ENCODE measurements around the gene TCF12.

TCF12 gene

GRCh38 chr15:57283774-57284503 lies 365.5 kb downstream of the TCF12 start:
- in situ Hi-C loops (cut with HindIII; ENCODE audit: low sequenced_read_pairs): loop anchor here (25.0 kb wide), 1 partner anchor 797 kb away; no protein-coding TSS in a partner anchor

DNA sequence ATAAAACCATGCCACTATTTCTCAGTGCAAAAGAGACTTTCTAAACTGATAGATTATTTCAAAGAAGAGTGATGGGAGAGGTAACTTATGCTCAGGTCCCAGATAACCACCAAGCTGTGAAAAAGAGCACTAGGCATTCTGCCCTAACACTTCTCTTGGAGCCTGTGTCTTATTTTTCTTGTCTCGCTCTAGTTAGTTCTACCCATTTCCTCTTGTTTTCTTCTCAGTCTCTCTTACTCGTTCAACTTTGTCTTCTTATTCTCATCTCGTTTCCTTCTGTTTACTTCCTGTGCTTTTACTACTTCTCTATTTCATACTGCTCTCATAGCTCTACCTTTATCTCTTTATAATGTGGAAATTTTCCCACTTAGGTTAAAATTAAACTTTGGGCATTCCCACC lies 366.1 kb downstream of the TCF12 start:
- in situ Hi-C loops (cut with HindIII; ENCODE audit: low sequenced_read_pairs): loop anchor here (25.0 kb wide), 1 partner anchor 797 kb away; no protein-coding TSS in a partner anchor

GRCh38 chr15:57285386-57285785 lies 366.9 kb downstream of the TCF12 start:
- in situ Hi-C loops (cut with HindIII; ENCODE audit: low sequenced_read_pairs): loop anchor here (25.0 kb wide), 1 partner anchor 798 kb away; no protein-coding TSS in a partner anchor

DNA sequence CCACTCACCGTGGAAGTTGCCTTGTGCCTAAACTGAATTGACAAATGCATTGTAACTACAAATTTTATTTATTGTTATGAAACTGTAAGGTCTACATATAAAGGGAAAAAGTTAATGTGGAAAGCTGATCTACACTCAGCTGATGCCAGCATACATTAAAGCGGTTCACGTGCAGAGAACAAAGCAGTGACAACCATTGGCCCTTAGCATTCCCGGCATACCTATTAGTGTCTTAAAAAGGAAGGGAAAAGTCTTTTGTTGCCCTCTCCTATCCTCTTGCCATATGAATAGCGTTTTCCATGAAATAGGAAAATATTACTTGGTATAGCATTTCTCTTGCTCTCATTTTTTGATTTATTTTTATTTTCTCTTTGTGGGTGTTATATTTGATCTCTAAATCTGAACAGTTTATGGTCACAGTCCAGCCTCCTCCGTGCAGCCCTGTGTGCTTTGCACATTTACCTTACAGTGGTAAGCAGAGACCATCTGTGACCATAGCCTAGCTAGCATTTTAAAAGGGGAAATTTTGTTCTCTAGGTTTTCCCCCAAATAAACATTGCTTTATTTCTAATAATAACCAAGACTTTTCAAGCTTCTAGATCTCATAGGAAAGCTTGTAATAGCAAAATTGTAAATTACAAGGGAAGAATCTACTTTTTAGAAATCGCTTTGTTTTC lies 368.1 kb downstream of the TCF12 start:
- in situ Hi-C loops (cut with HindIII; ENCODE audit: low sequenced_read_pairs): loop anchor here (25.0 kb wide), 1 partner anchor 799 kb away; no protein-coding TSS in a partner anchor

GRCh38 chr15:57287123-57287521 lies 368.7 kb downstream of the TCF12 start:
- in situ Hi-C loops (cut with HindIII; ENCODE audit: low sequenced_read_pairs): loop anchor here (25.0 kb wide), 1 partner anchor 800 kb away; no protein-coding TSS in a partner anchor

GRCh38 chr15:57288926-57289580 lies 370.6 kb downstream of the TCF12 start:
- in situ Hi-C loops (cut with HindIII; ENCODE audit: low sequenced_read_pairs): loop anchor here (25.0 kb wide), 1 partner anchor 802 kb away; no protein-coding TSS in a partner anchor

GRCh38 chr15:57290187-57290586 lies 371.7 kb downstream of the TCF12 start:
- in situ Hi-C loops (cut with HindIII; ENCODE audit: low sequenced_read_pairs): loop anchor here (25.0 kb wide), 1 partner anchor 803 kb away; no protein-coding TSS in a partner anchor

DNA sequence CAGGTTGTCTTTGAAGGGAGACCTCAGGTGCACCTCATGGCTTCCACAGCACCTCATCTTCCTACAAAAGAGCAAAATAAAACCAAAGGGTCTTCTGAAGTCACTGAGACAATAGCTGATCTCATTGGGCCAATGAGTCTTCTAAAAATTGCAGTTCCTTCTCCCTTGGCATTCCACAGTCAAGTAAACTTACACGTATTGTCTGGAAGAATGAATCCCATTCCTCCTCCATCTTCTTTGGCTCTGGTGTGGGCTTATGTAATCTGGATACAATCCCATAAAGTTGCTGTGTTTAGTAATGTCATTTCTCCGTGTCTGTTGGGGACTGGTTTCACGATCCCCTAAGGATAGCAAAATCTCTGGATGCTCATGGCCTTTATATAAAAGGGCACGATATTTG lies 372.4 kb downstream of the TCF12 start:
- in situ Hi-C loops (cut with HindIII; ENCODE audit: low sequenced_read_pairs): loop anchor here (25.0 kb wide), 1 partner anchor 804 kb away; no protein-coding TSS in a partner anchor

- in situ Hi-C loops (cut with HindIII; ENCODE audit: low sequenced_read_pairs): loop anchor here (25.0 kb wide), 1 partner anchor 809 kb away; no protein-coding TSS in a partner anchor
These were observed 378.2 kb downstream of the TCF12 start for GRCh38 chr15:57296473-57297162.

DNA sequence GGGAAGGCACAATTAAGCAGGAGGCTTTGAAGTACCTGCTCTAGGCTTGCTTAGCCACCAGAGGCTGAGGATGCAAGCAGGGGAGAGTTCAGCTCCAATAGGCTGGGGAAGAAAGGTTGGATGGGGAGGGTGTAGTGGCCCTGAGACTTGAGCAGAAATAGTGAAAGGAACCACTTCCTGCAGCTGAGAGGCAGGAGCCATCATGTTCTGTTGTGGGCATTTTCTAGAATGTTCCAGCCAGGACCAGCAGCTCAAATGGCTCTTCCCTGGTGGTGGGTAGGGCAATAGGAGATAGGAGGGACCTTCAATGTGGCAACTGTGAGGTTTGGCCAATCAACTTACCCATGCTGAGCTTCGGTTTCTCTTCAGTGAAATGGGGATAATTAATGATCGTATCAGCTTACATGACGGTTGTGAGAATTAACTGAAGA lies 378.7 kb downstream of the TCF12 start:
- in situ Hi-C loops (cut with HindIII; ENCODE audit: low sequenced_read_pairs): loop anchor here (25.0 kb wide), 1 partner anchor 810 kb away; no protein-coding TSS in a partner anchor

DNA sequence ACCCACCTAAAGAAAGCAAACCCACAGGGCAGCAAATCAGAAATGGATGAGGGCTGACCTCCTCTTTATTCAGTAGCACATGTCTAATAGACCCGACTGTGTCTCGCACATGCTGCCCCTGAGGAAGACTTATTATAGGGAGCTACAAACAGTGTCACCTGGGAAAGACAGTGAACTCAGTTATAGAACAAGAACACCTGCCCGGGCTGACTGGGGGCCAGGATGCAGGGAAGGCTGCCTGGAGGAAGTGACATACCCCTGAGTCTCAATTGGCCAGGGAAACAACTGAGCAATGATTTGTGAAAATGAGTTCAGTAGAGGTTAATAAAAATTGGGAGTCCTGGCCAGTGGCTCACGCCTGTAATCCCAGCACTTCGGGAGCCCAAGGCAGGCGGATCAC lies 379.2 kb downstream of the TCF12 start:
- in situ Hi-C loops (cut with HindIII; ENCODE audit: low sequenced_read_pairs): loop anchor here (25.0 kb wide), 1 partner anchor 810 kb away; no protein-coding TSS in a partner anchor

- in situ Hi-C loops (cut with HindIII; ENCODE audit: low sequenced_read_pairs): loop anchor here (25.0 kb wide), 1 partner anchor 811 kb away; no protein-coding TSS in a partner anchor
These were observed 379.8 kb downstream of the TCF12 start for GRCh38 chr15:57298204-57298603.

- in situ Hi-C loops (cut with HindIII; ENCODE audit: low sequenced_read_pairs): loop anchor here (25.0 kb wide), 1 partner anchor 812 kb away; no protein-coding TSS in a partner anchor
These were observed 380.6 kb downstream of the TCF12 start for GRCh38 chr15:57298843-57299550.

GRCh38 chr15:57301307-57301706 lies 382.9 kb downstream of the TCF12 start:
- in situ Hi-C loops (cut with HindIII; ENCODE audit: low sequenced_read_pairs): no loop called here

DNA sequence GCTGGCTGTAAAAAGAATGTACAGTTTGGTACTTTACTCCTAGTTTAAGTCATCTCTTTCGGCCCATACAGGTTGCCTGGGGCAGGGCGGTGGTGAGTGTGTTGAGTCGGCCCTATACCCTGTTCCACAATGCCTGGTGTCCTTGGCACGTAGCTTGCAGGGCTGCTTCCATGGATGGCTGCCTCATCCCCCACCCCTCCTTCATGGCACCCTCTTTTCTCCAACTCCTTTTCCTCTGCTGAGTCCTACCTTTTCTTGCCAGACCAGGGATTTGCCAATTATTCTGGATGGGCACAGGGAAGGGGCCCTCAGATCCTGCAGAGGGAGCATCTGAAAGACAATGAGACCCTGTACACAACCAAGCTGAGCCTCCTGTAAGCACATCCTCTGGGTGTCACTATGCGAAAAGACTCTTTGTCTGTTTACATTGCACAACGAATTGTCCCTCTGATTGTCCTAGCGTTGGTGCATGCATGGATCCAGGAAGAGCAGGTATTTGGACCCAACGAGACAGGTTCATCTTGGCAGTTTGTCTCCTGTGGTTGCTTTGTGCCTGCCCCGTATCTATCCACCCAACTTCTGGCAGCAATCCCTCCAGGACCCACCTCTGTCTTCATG lies 384.3 kb downstream of the TCF12 start:
- in situ Hi-C loops (cut with HindIII; ENCODE audit: low sequenced_read_pairs): no loop called here

- in situ Hi-C loops (cut with HindIII; ENCODE audit: low sequenced_read_pairs): no loop called here
These were observed 386.6 kb downstream of the TCF12 start for GRCh38 chr15:57305009-57305408.

DNA sequence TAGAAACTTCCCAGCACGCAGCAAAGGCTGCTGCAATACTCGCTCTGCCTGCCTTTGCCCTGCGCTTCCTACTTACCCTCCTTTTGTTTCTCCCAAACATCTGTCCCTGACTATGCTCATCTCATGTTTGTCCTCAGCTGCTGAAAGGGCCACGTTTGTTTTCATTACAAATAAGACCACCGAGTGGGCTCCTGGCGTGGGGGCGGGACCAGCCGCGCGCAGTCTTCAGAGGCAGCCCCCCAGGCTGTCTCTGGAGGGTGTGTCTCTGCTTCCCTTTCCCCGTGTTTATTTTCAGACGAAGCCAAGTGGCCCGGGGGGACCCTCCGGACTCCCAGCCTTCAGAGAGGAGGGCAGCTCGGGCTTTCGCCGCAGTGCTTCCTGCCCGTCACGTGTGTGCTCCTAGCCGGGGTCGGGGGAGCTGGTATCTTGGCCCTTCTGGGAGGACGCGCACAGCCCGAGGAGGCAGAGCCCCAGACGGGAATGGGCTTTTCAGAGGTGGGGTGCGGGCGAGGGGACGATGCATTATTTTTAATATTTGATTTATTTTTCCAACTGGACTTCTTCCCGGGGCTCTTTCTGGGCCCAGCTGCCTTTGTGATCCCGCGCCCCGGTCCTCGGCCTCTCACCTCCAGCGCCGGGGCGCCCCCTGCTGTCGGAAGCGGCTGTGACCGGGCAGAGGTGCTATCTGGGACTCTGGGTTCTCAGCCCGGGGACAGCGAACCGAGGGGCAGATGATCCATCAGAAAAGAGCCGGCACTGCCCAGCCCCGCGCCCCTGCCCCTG lies 387.9 kb downstream of the TCF12 start:
- in situ Hi-C loops (cut with HindIII; ENCODE audit: low sequenced_read_pairs): no loop called here

GRCh38 chr15:57306944-57307411 lies 388.5 kb downstream of the TCF12 start:
- in situ Hi-C loops (cut with HindIII; ENCODE audit: low sequenced_read_pairs): no loop called here
